Osteocyte (in vitro differentiated cells): ENCODE measurements around the gene RARA. TPM values are rescaled to one million over a fixed set of nuclear protein-coding genes. Genes with fewer than 3 reads are reported as not detected.

Source experiments
- DNase-seq: peaks from one replicate; pipeline ENCODE4 v3.0.0; 2021; ENCODE audit warnings: mixed read lengths; ENCODE audit not compliant: unreplicated experiment; ENCODE audit errors: extremely low spot score
- H3K27ac Mint-ChIP-seq: one replicate; pipeline ENCODE4 v1.8.0; 2021; ENCODE audit warnings: mild to moderate bottlenecking, mixed read lengths; ENCODE audit not compliant: unreplicated experiment
- H3K27me3 Mint-ChIP-seq: one replicate; pipeline ENCODE4 v1.8.0; 2021; ENCODE audit warnings: mixed read lengths; ENCODE audit not compliant: unreplicated experiment
- H3K36me3 Mint-ChIP-seq: one replicate; pipeline ENCODE4 v1.8.0; 2021; ENCODE audit warnings: mixed read lengths; ENCODE audit not compliant: unreplicated experiment
- H3K4me1 Mint-ChIP-seq: one replicate; pipeline ENCODE4 v1.8.0; 2021; ENCODE audit warnings: mixed read lengths; ENCODE audit not compliant: unreplicated experiment
- H3K4me3 Mint-ChIP-seq: one replicate; pipeline ENCODE4 v1.8.0; 2021; ENCODE audit warnings: mild to moderate bottlenecking, moderate library complexity, mixed read lengths; ENCODE audit not compliant: unreplicated experiment
- H3K9me3 Mint-ChIP-seq: one replicate; pipeline ENCODE4 v1.8.0; 2021; ENCODE audit warnings: mixed read lengths; ENCODE audit not compliant: unreplicated experiment
- total RNA-seq: library from RNA; stranded (reverse); gene quantifications from 2 replicates; pipeline ENCODE4 v1.2.1, GENCODE V29; 2021
- TF ChIP-seq, protein P1 (sequence below): fragments of 200-600 bp; sonication (generic); IDR thresholded peaks from 2 replicates; pipeline ENCODE4 v1.5.0; 2021; ENCODE audit warnings: antibody characterized with exemption, mild to moderate bottlenecking, moderate library complexity

RARA gene
- total RNA-seq, 1 donor from 2014 or later = 62.6 TPM

GRCh38 chr17:40345994-40346764, 37.2 kb downstream of the RARA start:
- Mint-ChIP-seq H3K9me3 (no peaks in the 10 kb centered on the region), H3K27ac (peak overlapping the region; percentile 83), H3K27me3 (no peaks in the 10 kb centered on the region), H3K36me3 (peaks cover 14% of the 10 kb centered on the region), H3K4me1 (peaks cover 75% of the 10 kb centered on the region), H3K4me3 (peak overlapping the region; percentile 78)
- TF ChIP-seq, protein P1, sequence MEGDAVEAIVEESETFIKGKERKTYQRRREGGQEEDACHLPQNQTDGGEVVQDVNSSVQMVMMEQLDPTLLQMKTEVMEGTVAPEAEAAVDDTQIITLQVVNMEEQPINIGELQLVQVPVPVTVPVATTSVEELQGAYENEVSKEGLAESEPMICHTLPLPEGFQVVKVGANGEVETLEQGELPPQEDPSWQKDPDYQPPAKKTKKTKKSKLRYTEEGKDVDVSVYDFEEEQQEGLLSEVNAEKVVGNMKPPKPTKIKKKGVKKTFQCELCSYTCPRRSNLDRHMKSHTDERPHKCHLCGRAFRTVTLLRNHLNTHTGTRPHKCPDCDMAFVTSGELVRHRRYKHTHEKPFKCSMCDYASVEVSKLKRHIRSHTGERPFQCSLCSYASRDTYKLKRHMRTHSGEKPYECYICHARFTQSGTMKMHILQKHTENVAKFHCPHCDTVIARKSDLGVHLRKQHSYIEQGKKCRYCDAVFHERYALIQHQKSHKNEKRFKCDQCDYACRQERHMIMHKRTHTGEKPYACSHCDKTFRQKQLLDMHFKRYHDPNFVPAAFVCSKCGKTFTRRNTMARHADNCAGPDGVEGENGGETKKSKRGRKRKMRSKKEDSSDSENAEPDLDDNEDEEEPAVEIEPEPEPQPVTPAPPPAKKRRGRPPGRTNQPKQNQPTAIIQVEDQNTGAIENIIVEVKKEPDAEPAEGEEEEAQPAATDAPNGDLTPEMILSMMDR = no peak
- no peak for DNase-seq

GRCh38 chr17:40346765-40347158, 37.8 kb downstream of the RARA start:
- peak overlapping the region; percentile 83 for H3K27ac Mint-ChIP-seq
- H3K9me3 Mint-ChIP-seq = no peaks in the 10 kb centered on the region
- DNase-seq = no peak
- H3K27me3 Mint-ChIP-seq = no peaks in the 10 kb centered on the region
- peaks cover 76% of the 10 kb centered on the region for H3K4me1 Mint-ChIP-seq
- TF ChIP-seq, protein P1 = no peak
- peak overlapping the region; percentile 22 for H3K4me3 Mint-ChIP-seq
- H3K36me3 Mint-ChIP-seq = peaks cover 17% of the 10 kb centered on the region

GRCh38 chr17:40347319-40348135, 38.5 kb downstream of the RARA start:
- peaks cover 23% of the 10 kb centered on the region for H3K36me3 Mint-ChIP-seq
- TF ChIP-seq, protein P1 = no peak
- H3K27me3 Mint-ChIP-seq = no peaks in the 10 kb centered on the region
- no peaks in the 10 kb centered on the region for H3K9me3 Mint-ChIP-seq
- peaks cover 80% of the 10 kb centered on the region for H3K4me1 Mint-ChIP-seq
- DNase-seq = no peak
- H3K27ac Mint-ChIP-seq = peak overlapping the region; percentile 83
- H3K4me3 Mint-ChIP-seq = no peak overlapping the region

DNA sequence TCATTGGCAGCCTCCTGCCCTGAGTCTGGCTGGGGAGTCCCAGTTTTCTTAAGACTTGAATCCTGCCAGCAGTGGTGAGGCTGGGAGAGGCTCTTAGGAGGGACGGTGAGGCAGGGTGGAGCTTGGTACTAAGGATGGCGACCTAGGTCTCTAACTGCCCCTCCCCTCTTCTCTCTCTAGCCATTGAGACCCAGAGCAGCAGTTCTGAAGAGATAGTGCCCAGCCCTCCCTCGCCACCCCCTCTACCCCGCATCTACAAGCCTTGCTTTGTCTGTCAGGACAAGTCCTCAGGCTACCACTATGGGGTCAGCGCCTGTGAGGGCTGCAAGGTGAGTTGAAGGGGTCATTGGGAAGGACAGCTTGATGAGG, 39.1 kb downstream of the RARA start:
- TF ChIP-seq, protein P1 = no peak
- Mint-ChIP-seq H3K36me3 (peaks cover 29% of the 10 kb centered on the region), H3K4me1 (peaks cover 75% of the 10 kb centered on the region), H3K9me3 (no peaks in the 10 kb centered on the region), H3K27ac (no peak overlapping the region), H3K4me3 (no peak overlapping the region), H3K27me3 (no peaks in the 10 kb centered on the region)
- DNase-seq = no peak
